HEK293 (cell line): ENCODE results near the gene SCN5A.

Experiments
- CTCF ChIA-PET: fragments of 350-600 bp; formaldehyde crosslinking; extraction: SDS; loops from one replicate; lab custom pipeline; 2021; ENCODE audit warnings: antibody characterized with exemption; lab: Yijun Ruan, JAX
- POLR2A ChIA-PET: fragments of 300-600 bp; formaldehyde crosslinking; extraction: SDS; loops from one replicate; lab custom pipeline; 2020; ENCODE audit warnings: antibody characterized with exemption, inconsistent platforms; lab: Yijun Ruan, JAX
- H3K27ac ChIP-seq: fragments of 200-500 bp; sonication (Bioruptor generic); 2 replicates; pipeline ENCODE4 v1.5.1; 2014; ENCODE audit warnings: low read depth, low read length, control low read depth, inconsistent platforms; ENCODE audit errors: extremely low read depth
- H3K36me3 ChIP-seq, 2 experiments: fragments of 200-500 bp in 1 of 2; sonication (Bioruptor generic) in 1 of 2; 1 replicate in 1 of 2; 2 replicates in 1 of 2; pipeline ENCODE4 v1.5.1; 2014 to 2017; ENCODE audit warnings: inconsistent platforms in 2 of 2, low read length in 2 of 2; ENCODE audit not compliant: control insufficient read depth in 2 of 2, insufficient read depth in 1 of 2
- H3K4me1 ChIP-seq: fragments of 200-500 bp; sonication (Bioruptor generic); 2 replicates; pipeline ENCODE4 v1.5.1; 2014; ENCODE audit warnings: mild to moderate bottlenecking, low read length, inconsistent platforms; ENCODE audit not compliant: control insufficient read depth, insufficient read depth
- H3K4me3 ChIP-seq: 2 replicates; pipeline ENCODE4 v1.5.1; 2011; ENCODE audit warnings: low read depth, mild to moderate bottlenecking, control low read depth, low read length, moderate library complexity
- H3K9me3 ChIP-seq: fragments of 200-500 bp; sonication (Bioruptor generic); 2 replicates; pipeline ENCODE4 v1.5.1; 2014; ENCODE audit warnings: low read depth, low read length, inconsistent platforms; ENCODE audit not compliant: control insufficient read depth, insufficient read depth
- MYNN ChIP-seq: fragments of 450-650 bp; formaldehyde crosslinking; IDR thresholded peaks from 2 replicates; pipeline ENCODE4 v1.5.1; 2016; ENCODE audit warnings: missing biosample characterization, missing genetic modification characterization, borderline replicate concordance
- ZFP69B ChIP-seq: fragments of 450-650 bp; formaldehyde crosslinking; IDR thresholded peaks from 2 replicates; pipeline ENCODE4 v1.5.1; 2016; ENCODE audit warnings: missing biosample characterization, missing genetic modification characterization
- ZNF510 ChIP-seq: fragments of 450-650 bp; formaldehyde crosslinking; IDR thresholded peaks from 2 replicates; pipeline ENCODE4 v1.5.1; 2018; ENCODE audit warnings: mild to moderate bottlenecking, missing genetic modification characterization, missing biosample characterization; ENCODE audit not compliant: insufficient replicate concordance
- TF ChIP-seq, protein P1 (sequence below): fragments of 450-650 bp; formaldehyde crosslinking; IDR thresholded peaks from 2 replicates; pipeline ENCODE4 v1.5.1; 2016; ENCODE audit warnings: missing biosample characterization, missing genetic modification characterization
- TF ChIP-seq, protein P2 (sequence below): fragments of 450-650 bp; formaldehyde crosslinking; IDR thresholded peaks from 2 replicates; pipeline ENCODE4 v1.5.1; 2016; ENCODE audit warnings: missing biosample characterization, missing genetic modification characterization
- TF ChIP-seq, protein P3 (sequence below): fragments of 450-650 bp; formaldehyde crosslinking; IDR thresholded peaks from 2 replicates; pipeline ENCODE4 v1.5.1; 2016; ENCODE audit warnings: missing biosample characterization, missing genetic modification characterization
- TF ChIP-seq, protein P4 (sequence below): fragments of 450-650 bp; formaldehyde crosslinking; IDR thresholded peaks from 2 replicates; pipeline ENCODE4 v1.5.1; 2016; ENCODE audit warnings: missing biosample characterization, missing genetic modification characterization, borderline replicate concordance

Gene SCN5A

DNA sequence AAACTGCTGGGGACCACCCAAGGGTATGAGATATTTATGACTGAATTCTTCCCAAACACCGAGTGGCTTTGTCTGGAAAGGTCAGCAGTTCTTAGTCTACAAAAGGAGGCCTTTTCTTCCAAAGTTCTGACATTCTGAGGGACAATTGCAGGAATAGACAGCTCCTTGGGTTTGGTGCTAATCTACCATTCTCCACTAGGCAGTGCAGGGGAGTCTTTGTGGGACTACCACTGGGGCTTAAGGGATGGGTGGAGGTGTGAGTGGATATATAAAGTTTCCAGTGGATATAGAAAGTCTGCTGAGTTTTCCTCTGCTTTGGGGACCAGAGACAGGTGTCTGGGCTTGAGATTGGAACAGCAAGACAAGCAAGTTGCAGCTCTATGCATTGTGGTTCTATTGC lies 90.6 kb downstream of the SCN5A start (continued):
- TF ChIP-seq MYNN (tag by site-specific recombination): no peak

DNA sequence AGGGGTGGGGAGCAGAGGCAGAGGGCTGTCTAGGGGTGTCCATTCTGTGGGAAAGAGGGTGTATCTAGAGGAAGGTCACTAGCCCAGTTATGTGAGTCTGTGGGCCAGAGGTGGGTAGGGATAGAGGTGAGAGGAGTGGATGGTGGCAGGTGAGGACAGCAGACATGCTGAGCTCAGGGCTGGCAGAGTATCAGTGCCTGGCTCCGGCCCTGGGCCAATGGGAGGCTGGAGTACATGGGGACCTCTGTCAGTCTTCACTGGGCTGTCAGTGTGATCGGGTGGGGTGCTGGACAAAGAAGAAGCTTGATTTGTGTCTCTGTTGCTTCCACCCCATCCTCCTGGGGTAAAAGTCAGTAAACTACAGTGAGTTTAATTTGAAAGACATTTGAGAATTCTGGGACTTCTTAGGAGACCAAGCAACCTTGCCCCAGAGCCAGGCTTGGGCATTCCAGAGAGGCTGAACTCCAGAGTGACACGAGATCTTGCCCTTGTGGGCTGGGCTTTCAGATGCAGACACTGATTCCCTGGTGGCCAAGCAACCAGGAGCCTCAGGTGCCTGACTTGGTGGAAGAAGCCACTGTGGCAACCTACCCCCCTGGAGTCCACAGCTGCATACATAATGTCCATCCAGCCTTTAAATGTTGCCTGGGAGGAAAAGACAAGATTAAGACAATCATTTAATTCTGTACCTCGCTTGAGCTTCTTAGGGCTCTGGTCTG lies 92.7 kb downstream of the SCN5A start:
- ChIA-PET CTCF (no interaction called here), POLR2A (no interaction called here)
- no peaks in the 10 kb centered on the region for H3K4me1 ChIP-seq
- H3K27ac ChIP-seq: no peak overlapping the region
- H3K9me3 ChIP-seq: no peaks in the 10 kb centered on the region
- TF ChIP-seq, protein P1, sequence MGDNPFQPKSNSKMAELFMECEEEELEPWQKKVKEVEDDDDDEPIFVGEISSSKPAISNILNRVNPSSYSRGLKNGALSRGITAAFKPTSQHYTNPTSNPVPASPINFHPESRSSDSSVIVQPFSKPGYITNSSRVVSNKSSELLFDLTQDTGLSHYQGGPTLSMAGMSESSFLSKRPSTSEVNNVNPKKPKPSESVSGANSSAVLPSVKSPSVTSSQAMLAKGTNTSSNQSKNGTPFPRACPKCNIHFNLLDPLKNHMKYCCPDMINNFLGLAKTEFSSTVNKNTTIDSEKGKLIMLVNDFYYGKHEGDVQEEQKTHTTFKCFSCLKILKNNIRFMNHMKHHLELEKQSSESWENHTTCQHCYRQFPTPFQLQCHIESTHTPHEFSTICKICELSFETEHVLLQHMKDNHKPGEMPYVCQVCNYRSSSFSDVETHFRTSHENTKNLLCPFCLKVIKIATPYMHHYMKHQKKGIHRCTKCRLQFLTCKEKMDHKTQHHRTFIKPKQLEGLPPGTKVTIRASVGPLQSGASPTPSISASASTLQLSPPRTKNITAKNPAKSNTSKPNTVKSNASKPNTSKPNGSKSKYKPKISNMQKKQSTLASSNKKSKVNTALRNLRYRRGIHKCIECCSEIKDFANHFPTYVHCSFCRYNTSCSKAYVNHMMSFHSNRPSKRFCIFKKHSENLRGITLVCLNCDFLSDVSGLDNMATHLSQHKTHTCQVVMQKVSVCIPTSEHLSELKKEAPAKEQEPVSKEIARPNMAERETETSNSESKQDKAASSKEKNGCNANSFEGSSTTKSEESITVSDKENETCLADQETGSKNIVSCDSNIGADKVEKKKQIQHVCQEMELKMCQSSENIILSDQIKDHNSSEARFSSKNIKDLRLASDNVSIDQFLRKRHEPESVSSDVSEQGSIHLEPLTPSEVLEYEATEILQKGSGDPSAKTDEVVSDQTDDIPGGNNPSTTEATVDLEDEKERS: no peak
- TF ChIP-seq, all 188 proteins: peak for 0
- no peaks in the 10 kb centered on the region for H3K36me3 ChIP-seq
- H3K4me3 ChIP-seq: no peak overlapping the region

DNA sequence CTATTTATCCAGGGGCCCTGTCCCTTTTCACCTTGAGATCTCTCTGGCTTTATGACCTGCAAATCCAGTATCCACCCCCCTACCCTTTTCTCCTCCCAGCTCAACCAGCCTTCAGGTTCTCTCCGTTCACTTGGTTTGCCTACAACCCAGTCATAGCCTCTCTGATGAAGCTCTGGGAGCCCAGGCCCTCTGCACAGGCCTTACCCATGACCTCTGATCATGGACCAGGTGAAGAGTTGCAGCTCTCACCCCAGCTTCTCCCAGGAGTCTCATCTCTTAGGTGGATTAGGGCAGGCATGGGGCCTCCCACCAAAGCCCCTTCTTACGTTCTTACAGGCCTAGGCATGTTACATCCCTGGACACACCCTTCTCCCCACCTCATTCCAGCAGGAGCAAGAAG lies 93.6 kb downstream of the SCN5A start:
- TF ChIP-seq, protein P2, sequence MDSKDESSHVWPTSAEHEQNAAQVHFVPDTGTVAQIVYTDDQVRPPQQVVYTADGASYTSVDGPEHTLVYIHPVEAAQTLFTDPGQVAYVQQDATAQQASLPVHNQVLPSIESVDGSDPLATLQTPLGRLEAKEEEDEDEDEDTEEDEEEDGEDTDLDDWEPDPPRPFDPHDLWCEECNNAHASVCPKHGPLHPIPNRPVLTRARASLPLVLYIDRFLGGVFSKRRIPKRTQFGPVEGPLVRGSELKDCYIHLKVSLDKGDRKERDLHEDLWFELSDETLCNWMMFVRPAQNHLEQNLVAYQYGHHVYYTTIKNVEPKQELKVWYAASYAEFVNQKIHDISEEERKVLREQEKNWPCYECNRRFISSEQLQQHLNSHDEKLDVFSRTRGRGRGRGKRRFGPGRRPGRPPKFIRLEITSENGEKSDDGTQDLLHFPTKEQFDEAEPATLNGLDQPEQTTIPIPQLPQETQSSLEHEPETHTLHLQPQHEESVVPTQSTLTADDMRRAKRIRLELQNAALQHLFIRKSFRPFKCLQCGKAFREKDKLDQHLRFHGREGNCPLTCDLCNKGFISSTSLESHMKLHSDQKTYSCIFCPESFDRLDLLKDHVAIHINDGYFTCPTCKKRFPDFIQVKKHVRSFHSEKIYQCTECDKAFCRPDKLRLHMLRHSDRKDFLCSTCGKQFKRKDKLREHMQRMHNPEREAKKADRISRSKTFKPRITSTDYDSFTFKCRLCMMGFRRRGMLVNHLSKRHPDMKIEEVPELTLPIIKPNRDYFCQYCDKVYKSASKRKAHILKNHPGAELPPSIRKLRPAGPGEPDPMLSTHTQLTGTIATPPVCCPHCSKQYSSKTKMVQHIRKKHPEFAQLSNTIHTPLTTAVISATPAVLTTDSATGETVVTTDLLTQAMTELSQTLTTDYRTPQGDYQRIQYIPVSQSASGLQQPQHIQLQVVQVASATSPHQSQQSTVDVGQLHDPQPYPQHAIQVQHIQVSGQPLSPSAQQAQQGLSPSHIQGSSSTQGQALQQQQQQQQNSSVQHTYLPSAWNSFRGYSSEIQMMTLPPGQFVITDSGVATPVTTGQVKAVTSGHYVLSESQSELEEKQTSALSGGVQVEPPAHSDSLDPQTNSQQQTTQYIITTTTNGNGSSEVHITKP (tag by site-specific recombination): no peak
- no peak for TF ChIP-seq ZNF510 (tag by site-specific recombination)
- TF ChIP-seq, protein P3, sequence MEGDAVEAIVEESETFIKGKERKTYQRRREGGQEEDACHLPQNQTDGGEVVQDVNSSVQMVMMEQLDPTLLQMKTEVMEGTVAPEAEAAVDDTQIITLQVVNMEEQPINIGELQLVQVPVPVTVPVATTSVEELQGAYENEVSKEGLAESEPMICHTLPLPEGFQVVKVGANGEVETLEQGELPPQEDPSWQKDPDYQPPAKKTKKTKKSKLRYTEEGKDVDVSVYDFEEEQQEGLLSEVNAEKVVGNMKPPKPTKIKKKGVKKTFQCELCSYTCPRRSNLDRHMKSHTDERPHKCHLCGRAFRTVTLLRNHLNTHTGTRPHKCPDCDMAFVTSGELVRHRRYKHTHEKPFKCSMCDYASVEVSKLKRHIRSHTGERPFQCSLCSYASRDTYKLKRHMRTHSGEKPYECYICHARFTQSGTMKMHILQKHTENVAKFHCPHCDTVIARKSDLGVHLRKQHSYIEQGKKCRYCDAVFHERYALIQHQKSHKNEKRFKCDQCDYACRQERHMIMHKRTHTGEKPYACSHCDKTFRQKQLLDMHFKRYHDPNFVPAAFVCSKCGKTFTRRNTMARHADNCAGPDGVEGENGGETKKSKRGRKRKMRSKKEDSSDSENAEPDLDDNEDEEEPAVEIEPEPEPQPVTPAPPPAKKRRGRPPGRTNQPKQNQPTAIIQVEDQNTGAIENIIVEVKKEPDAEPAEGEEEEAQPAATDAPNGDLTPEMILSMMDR (tag by site-specific recombination): no peak
- TF ChIP-seq, protein P4, sequence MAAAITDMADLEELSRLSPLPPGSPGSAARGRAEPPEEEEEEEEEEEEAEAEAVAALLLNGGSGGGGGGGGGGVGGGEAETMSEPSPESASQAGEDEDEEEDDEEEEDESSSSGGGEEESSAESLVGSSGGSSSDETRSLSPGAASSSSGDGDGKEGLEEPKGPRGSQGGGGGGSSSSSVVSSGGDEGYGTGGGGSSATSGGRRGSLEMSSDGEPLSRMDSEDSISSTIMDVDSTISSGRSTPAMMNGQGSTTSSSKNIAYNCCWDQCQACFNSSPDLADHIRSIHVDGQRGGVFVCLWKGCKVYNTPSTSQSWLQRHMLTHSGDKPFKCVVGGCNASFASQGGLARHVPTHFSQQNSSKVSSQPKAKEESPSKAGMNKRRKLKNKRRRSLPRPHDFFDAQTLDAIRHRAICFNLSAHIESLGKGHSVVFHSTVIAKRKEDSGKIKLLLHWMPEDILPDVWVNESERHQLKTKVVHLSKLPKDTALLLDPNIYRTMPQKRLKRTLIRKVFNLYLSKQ (tag by site-specific recombination): no peak
- TF ChIP-seq ZFP69B: no peak
- TF ChIP-seq, all 188 proteins: peak for 0
- Histone ChIP-seq H3K4me1 (no peaks in the 10 kb centered on the region), H3K4me3 (no peak overlapping the region), H3K36me3 (no peaks in the 10 kb centered on the region), H3K27ac (no peak overlapping the region), H3K9me3 (no peaks in the 10 kb centered on the region)
- CTCF ChIA-PET: no interaction called here
- POLR2A ChIA-PET: no interaction called here
